Measurements from ENCODE around the gene PRKAR1A. TPM values are rescaled to one million over a fixed set of nuclear protein-coding genes. Genes with fewer than 3 reads are reported as not detected.

Gene PRKAR1A
- total RNA-seq, 5 donors from 2014 or later (not counting 1 experiment from before 2014, with no cell fraction given) = 128 to 175 (median 162) TPM

Other genes starting within 250 kb of the PRKAR1A start
- 10 to 100 TPM in 1 of 5 donors, 1 to 10 TPM in 4; 4.4 to 10.5 (median 7.0) TPM for gene SLC16A6, start 221.3 kb upstream of the PRKAR1A start, total RNA-seq
- gene ARSG, start 220.9 kb upstream of the PRKAR1A start, total RNA-seq = 10 to 100 TPM; 14.5 to 22.9 (median 17.8) TPM
- gene WIPI1, start 54.9 kb upstream of the PRKAR1A start, total RNA-seq = 10 to 100 TPM in 2 of 5 donors, 1 to 10 TPM in 3; 5.4 to 11.8 (median 9.7) TPM
- under 1 TPM in 3 of 5 donors, not detected in 2; 0.16 to 0.38 (median 0.35) TPM for gene FAM20A, start 88.9 kb downstream of the PRKAR1A start, total RNA-seq

Data from T-cell (primary cell).